Measurements from ENCODE around the gene EVC. TPM values are rescaled to one million over a fixed set of nuclear protein-coding genes. Genes with fewer than 3 reads are reported as not detected.

Gene EVC
- total RNA-seq (24.4 and 39.0 TPM in 2 replicates), polyA plus RNA-seq (4.9 and 6.1 TPM in 2 replicates), polyA minus RNA-seq (ENCODE audit: low replicate concordance) (21.1 and 22.1 TPM in 2 replicates)
- polyA plus RNA-seq (2012) = 10.2 and 13.0 TPM in 2 replicates

DNA sequence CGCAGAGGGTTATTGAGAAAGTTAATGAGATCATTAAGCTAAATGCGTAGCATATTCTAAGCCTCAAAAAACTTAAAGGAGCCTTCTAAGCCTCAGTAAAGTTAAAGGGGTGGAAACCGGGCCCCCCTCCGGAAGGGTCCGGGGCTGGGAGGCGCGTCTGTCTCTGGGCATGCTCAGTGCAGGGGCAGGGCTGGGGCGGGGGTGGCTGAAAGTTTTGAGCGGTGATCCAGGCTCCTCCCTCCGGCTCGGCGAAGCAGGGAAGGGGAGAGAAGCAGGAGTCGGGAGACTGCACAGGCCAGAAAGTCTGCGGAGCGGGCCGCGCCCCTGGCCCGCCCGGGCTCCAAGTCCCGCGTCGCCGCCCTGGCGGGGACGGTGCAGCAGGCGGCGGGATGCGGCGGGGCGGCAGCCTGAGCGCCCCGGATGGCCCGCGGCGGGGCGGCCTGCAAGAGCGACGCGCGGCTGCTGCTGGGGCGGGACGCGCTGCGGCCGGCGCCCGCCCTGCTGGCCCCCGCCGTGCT lies at the start of gene EVC:
TSS of gene EVC (plus strand) at position 241 of the 518 bp plus-strand sequence. CDS start at position 421, 180 bp downstream.
- peak; percentile 81 for DNase-seq (ENCODE audit: low read depth in 2 of 2)
- peaks cover 12% of the 10 kb centered on the region for H3K4me1 ChIP-seq (ENCODE audit: control insufficient read depth, extremely low read depth, insufficient read depth, low read length)
- peak within 1 kb of the TSS; percentile 90 for H2AFZ ChIP-seq (ENCODE audit: low read length)

DNA sequence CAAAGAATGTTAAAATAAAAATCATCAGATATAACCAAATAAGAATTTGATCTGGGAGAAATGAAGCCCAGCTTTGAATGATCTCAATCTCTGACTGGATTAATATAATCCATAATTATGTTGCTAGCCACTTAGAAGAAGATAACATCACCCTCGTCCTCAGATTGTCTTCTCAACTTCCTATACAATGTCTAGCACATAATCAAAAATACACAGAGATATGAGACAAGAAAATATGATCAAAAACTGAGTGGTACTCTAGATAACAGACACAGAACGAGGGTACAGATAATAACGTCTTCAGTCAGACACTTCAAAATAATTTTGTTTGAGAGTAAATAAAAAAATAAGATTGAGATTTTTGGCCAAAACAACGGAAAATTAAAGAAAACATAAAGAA lies 49.8 kb upstream of the EVC start:
- Histone ChIP-seq H3K27ac (ENCODE audit: insufficient read depth, low read length) (no peak overlapping the region), H3K4me1 (ENCODE audit: control insufficient read depth, extremely low read depth, insufficient read depth, low read length) (no peaks in the 10 kb centered on the region), H2AFZ (ENCODE audit: low read length) (no peak overlapping the region), H3K36me3 (ENCODE audit: control insufficient read depth, insufficient read depth, low read length) (peaks cover 7% of the 10 kb centered on the region), H3K79me2 (ENCODE audit: control insufficient read depth, insufficient read depth, low read length) (no peaks in the 10 kb centered on the region), H3K4me3 (replicated peaks in 1 of 4; ENCODE audit: control extremely low read depth in 1 of 4, insufficient read depth in 1 of 4, low read depth in 3 of 4, low read length in 4 of 4) (no peak overlapping the region), H3K4me2 (ENCODE audit: extremely low read depth, insufficient read depth, low read length) (no peak overlapping the region), H3K9ac (ENCODE audit: insufficient read depth, low read length) (no peak overlapping the region), H4K20me1 (ENCODE audit: control insufficient read depth, extremely low read depth, insufficient read depth, low read length) (no peaks in the 10 kb centered on the region), H3K9me3 (ENCODE audit: control insufficient read depth, insufficient read depth, low read depth, low read length) (no peaks in the 10 kb centered on the region), H3K27me3 (ENCODE audit: control insufficient read depth, insufficient read depth, low read length) (no peaks in the 10 kb centered on the region)
- no peak for DNase-seq (ENCODE audit: low read depth in 2 of 2)
- no peak for TF ChIP-seq EZH2 (IDR thresholded peaks at IDR 0.05; ENCODE audit: low read length, missing control alignments)
- TF ChIP-seq, protein P1, sequence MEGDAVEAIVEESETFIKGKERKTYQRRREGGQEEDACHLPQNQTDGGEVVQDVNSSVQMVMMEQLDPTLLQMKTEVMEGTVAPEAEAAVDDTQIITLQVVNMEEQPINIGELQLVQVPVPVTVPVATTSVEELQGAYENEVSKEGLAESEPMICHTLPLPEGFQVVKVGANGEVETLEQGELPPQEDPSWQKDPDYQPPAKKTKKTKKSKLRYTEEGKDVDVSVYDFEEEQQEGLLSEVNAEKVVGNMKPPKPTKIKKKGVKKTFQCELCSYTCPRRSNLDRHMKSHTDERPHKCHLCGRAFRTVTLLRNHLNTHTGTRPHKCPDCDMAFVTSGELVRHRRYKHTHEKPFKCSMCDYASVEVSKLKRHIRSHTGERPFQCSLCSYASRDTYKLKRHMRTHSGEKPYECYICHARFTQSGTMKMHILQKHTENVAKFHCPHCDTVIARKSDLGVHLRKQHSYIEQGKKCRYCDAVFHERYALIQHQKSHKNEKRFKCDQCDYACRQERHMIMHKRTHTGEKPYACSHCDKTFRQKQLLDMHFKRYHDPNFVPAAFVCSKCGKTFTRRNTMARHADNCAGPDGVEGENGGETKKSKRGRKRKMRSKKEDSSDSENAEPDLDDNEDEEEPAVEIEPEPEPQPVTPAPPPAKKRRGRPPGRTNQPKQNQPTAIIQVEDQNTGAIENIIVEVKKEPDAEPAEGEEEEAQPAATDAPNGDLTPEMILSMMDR (conservative IDR thresholded peaks at IDR 0.05 in 1 of 2, IDR thresholded peaks at IDR 0.05 in 1 of 2; ENCODE audit: low read depth in 1 of 2, low read length in 2 of 2) = no peak

More for the DNA sequence above, at the start of gene EVC:
- Histone ChIP-seq H3K27me3 (ENCODE audit: control insufficient read depth, insufficient read depth, low read length) (no peaks in the 10 kb centered on the region), H3K4me3 (replicated peaks in 1 of 4; ENCODE audit: control extremely low read depth in 1 of 4, insufficient read depth in 1 of 4, low read depth in 3 of 4, low read length in 4 of 4) (peak within 1 kb of the TSS; percentile 41 to 76 (median 66)), H4K20me1 (ENCODE audit: control insufficient read depth, extremely low read depth, insufficient read depth, low read length) (no peaks in the 10 kb centered on the region), H3K79me2 (ENCODE audit: control insufficient read depth, insufficient read depth, low read length) (peaks cover 42% of the 10 kb centered on the region), H3K9ac (ENCODE audit: insufficient read depth, low read length) (peak within 1 kb of the TSS; percentile 69), H3K36me3 (ENCODE audit: control insufficient read depth, insufficient read depth, low read length) (peaks cover 2% of the 10 kb centered on the region), H3K9me3 (ENCODE audit: control insufficient read depth, insufficient read depth, low read depth, low read length) (no peaks in the 10 kb centered on the region), H3K27ac (ENCODE audit: insufficient read depth, low read length) (peak within 1 kb of the TSS; percentile 74), H3K4me2 (ENCODE audit: extremely low read depth, insufficient read depth, low read length) (peak within 1 kb of the TSS; percentile 90)
- TF ChIP-seq, protein P1 (conservative IDR thresholded peaks at IDR 0.05 in 1 of 2, IDR thresholded peaks at IDR 0.05 in 1 of 2; ENCODE audit: low read depth in 1 of 2, low read length in 2 of 2) = no peak
- TF ChIP-seq EZH2 (IDR thresholded peaks at IDR 0.05; ENCODE audit: low read length, missing control alignments) = no peak

DNA sequence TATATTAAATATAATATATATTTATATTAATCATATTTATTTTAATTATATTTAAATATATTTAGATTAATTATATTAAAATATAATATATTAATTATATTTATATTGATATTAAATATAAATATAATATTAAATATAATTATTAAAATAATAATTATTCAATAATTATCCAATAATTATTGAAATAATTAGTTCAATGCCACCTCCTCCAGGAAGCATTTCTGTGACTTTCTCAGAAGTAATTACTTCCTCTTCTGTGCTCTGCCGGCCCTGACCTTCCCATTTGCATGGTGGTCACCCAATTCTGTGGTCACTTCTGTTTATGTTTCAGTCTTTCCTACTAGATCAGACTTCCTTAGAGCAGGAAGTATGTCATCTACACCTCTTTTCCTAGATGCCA lies 48.4 kb upstream of the EVC start:
- Histone ChIP-seq H3K27me3 (ENCODE audit: control insufficient read depth, insufficient read depth, low read length) (no peaks in the 10 kb centered on the region), H3K9ac (ENCODE audit: insufficient read depth, low read length) (no peak overlapping the region), H2AFZ (ENCODE audit: low read length) (no peak overlapping the region), H4K20me1 (ENCODE audit: control insufficient read depth, extremely low read depth, insufficient read depth, low read length) (no peaks in the 10 kb centered on the region), H3K9me3 (ENCODE audit: control insufficient read depth, insufficient read depth, low read depth, low read length) (no peaks in the 10 kb centered on the region), H3K36me3 (ENCODE audit: control insufficient read depth, insufficient read depth, low read length) (peaks cover 7% of the 10 kb centered on the region), H3K27ac (ENCODE audit: insufficient read depth, low read length) (no peak overlapping the region), H3K4me2 (ENCODE audit: extremely low read depth, insufficient read depth, low read length) (no peak overlapping the region), H3K4me1 (ENCODE audit: control insufficient read depth, extremely low read depth, insufficient read depth, low read length) (no peaks in the 10 kb centered on the region), H3K4me3 (replicated peaks in 1 of 4; ENCODE audit: control extremely low read depth in 1 of 4, insufficient read depth in 1 of 4, low read depth in 3 of 4, low read length in 4 of 4) (no peak overlapping the region), H3K79me2 (ENCODE audit: control insufficient read depth, insufficient read depth, low read length) (no peaks in the 10 kb centered on the region)
- no peak for TF ChIP-seq EZH2 (IDR thresholded peaks at IDR 0.05; ENCODE audit: low read length, missing control alignments)
- TF ChIP-seq, protein P1 (conservative IDR thresholded peaks at IDR 0.05 in 1 of 2, IDR thresholded peaks at IDR 0.05 in 1 of 2; ENCODE audit: low read depth in 1 of 2, low read length in 2 of 2) = no peak
- no peak for DNase-seq (ENCODE audit: low read depth in 2 of 2)

Data from fibroblast of lung (primary cell).